Type B pancreatic cell (in vitro differentiated cells): ENCODE measurements around the gene CPE. TPM values are rescaled to one million over a fixed set of nuclear protein-coding genes. Genes with fewer than 3 reads are reported as not detected.

Experiments used
- DNase-seq: peaks from one replicate; pipeline ENCODE4 v3.0.0; 2021; ENCODE audit warnings: mixed read lengths; ENCODE audit not compliant: unreplicated experiment; ENCODE audit errors: extremely low spot score
- H3K27ac Mint-ChIP-seq: 2 replicates; pipeline ENCODE4 v1.8.0; 2021; ENCODE audit warnings: mild to moderate bottlenecking, mixed read lengths
- H3K27me3 Mint-ChIP-seq: 2 replicates; pipeline ENCODE4 v1.8.0; 2021; ENCODE audit warnings: mixed read lengths
- H3K36me3 Mint-ChIP-seq: 2 replicates; pipeline ENCODE4 v1.8.0; 2021; ENCODE audit warnings: mixed read lengths
- H3K4me1 Mint-ChIP-seq: one replicate; pipeline ENCODE4 v1.8.0; 2021; ENCODE audit warnings: mixed read lengths; ENCODE audit not compliant: unreplicated experiment
- H3K4me3 Mint-ChIP-seq: 2 replicates; pipeline ENCODE4 v1.8.0; 2021; ENCODE audit warnings: mild to moderate bottlenecking, mixed read lengths
- H3K9me3 Mint-ChIP-seq: 2 replicates; pipeline ENCODE4 v1.8.0; 2021; ENCODE audit warnings: mixed read lengths
- CTCF ChIP-seq: fragments of 200-600 bp; sonication (generic); conservative IDR thresholded peaks from 2 replicates; pipeline ENCODE4 v1.5.0; 2021; ENCODE audit warnings: antibody characterized with exemption, mild to moderate bottlenecking
- total RNA-seq: library from RNA; stranded (reverse); gene quantifications from 2 replicates; pipeline ENCODE4 v1.2.1, GENCODE V29; 2021; ENCODE audit warnings: low replicate concordance

The CPE gene
- total RNA-seq, 1 donor from 2014 or later = 149 TPM

DNA sequence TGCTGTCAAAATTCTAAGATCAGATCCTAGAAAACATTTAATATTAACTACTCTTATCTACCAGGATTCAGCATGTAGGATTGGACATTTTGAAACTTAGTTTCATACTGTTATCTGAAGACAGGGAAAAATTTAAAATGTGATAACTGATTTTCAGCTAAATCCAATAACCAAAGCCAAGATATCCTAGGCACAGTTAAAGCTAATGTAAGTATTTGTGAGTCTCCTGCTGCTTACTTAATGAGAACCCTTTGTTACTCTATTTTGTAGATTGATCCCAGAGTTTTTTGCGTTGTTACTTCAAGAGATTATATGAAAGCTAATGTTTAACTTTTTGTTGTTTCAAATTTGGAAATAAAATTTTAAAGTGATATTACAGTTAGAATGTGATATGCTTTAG lies 2.0 kb downstream of the CPE start:
- H3K9me3 Mint-ChIP-seq = no peaks in the 10 kb centered on the region
- H3K27me3 Mint-ChIP-seq = peaks cover 29% of the 10 kb centered on the region
- no peak for TF ChIP-seq CTCF
- no peak overlapping the region for H3K27ac Mint-ChIP-seq
- no peak for DNase-seq
- H3K4me3 Mint-ChIP-seq = peak overlapping the region; percentile 90
- peaks cover 29% of the 10 kb centered on the region for H3K4me1 Mint-ChIP-seq
- no peaks in the 10 kb centered on the region for H3K36me3 Mint-ChIP-seq

DNA sequence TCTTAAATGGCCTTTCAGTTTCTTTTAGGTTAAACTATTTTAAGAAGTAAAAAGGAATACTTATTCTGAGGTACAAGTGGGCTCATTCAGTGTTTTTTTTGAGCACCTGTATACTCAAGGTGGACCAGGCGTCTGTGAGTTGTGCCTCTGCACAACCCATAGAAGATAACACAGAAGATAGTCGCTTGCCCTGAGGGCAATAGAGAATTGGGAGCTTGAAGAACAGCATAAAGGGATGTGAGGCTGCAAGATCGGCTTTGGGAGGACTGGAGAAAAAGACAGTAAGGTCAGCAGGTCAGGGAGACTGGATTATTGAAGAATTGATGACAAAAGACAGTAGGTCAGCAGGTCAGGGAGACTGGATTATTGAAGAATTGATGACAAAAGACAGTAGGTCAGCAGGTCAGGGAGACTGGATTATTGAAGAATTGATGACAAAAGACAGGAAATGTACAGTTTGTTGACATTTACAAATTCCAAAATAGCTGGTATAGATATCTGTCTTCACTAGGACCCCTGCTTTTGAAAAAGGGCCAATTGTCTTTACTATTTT lies 3.1 kb downstream of the CPE start:
- peaks cover 36% of the 10 kb centered on the region for H3K4me1 Mint-ChIP-seq
- peaks cover 26% of the 10 kb centered on the region for H3K27me3 Mint-ChIP-seq
- DNase-seq = no peak
- no peak for TF ChIP-seq CTCF
- no peaks in the 10 kb centered on the region for H3K36me3 Mint-ChIP-seq
- H3K9me3 Mint-ChIP-seq = no peaks in the 10 kb centered on the region
- no peak overlapping the region for H3K27ac Mint-ChIP-seq
- peak overlapping the region; percentile 26 for H3K4me3 Mint-ChIP-seq

DNA sequence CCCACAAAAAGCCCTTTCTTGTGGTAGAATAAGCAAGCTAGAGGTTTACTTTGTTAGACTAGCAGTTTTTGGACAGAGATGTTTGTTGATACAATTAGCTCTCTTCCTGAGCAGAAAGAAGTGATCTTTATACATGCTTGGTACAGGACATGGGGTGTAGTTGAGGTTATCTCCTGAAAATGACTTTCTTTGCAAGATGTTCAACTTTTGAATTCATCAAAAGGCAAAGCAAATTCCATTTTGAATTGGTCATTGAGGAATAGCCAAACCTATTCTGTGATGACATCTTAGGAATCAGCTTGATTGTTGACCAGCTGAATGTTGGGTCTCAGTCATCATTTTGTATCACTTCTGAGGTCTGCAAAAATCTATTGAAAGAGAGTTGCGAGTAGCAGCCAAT lies 3.8 kb downstream of the CPE start:
- Mint-ChIP-seq H3K27ac (no peak overlapping the region), H3K36me3 (no peaks in the 10 kb centered on the region)

DNA sequence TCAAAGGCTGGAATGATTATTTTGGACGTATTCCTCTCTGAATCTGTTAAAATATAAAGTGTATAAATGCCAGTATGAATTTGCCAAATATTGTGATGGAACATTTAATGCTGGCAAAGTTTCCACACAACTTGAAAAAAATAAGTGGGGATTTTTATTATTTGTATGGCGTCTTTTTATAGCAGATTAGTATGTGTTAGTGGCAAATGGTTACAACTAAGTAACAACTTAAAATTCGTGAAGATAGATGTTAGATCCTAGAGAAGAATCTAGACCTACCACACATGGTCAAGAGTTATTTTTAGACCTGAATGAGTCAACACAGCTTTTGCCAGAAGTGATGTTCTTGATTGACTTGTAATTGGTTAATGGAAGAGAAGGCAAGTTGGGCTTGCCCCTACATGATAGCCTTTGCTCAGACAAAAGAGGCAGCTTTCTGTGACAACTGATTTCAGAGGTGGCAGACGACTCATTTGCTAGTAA lies 4.8 kb downstream of the CPE start:
- no peak overlapping the region for H3K27ac Mint-ChIP-seq
- no peaks in the 10 kb centered on the region for H3K36me3 Mint-ChIP-seq
- peaks cover 20% of the 10 kb centered on the region for H3K27me3 Mint-ChIP-seq
- no peak overlapping the region for H3K4me3 Mint-ChIP-seq
- TF ChIP-seq CTCF = no peak
- DNase-seq = no peak
- H3K9me3 Mint-ChIP-seq = no peaks in the 10 kb centered on the region
- peaks cover 42% of the 10 kb centered on the region for H3K4me1 Mint-ChIP-seq

More for the DNA sequence above, 3.8 kb downstream of the CPE start:
- DNase-seq = no peak
- TF ChIP-seq CTCF = no peak
- Mint-ChIP-seq H3K27me3 (peaks cover 26% of the 10 kb centered on the region), H3K4me3 (no peak overlapping the region), H3K9me3 (no peaks in the 10 kb centered on the region), H3K4me1 (peaks cover 38% of the 10 kb centered on the region)

DNA sequence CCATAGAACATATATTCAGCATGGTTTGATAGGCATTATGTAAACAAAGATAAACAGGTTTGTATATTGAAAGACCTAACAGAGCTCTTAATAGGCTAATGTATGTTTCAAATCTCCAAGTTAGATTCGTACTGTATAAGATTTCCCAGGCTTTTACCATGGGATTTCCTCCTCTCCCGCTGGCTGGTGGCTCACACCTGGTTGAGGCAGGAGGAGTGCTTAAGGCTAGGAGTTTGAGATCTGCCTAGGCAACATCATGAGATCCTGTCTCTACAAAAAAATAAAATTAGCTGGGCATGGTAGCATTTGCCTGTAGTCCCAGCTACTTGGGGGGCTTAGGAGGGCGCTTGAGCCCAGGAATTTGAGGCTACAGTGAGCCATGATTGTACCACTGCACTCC lies 5.4 kb downstream of the CPE start:
- no peak for DNase-seq
- Mint-ChIP-seq H3K27me3 (peaks cover 17% of the 10 kb centered on the region), H3K36me3 (no peaks in the 10 kb centered on the region), H3K4me1 (peaks cover 46% of the 10 kb centered on the region), H3K9me3 (no peaks in the 10 kb centered on the region), H3K27ac (peak overlapping the region; percentile 56), H3K4me3 (peak overlapping the region; percentile 22)
- TF ChIP-seq CTCF = no peak
